Astrocyte of the cerebellum (primary cell): ENCODE measurements around the gene GPHN.

ENCODE experiments used
- DNase-seq: peaks from one replicate; pipeline ENCODE4 v3.0.0-alpha.2; 2011; ENCODE audit warnings: low read depth
- H3K4me3 ChIP-seq: 2 replicates; pipeline ENCODE4 v1.5.1; 2011; ENCODE audit warnings: mild to moderate bottlenecking, low read depth, low read length, moderate library complexity
- in situ Hi-C: cut with HindIII; loops from 2 replicates; pipeline ENCODE4 v1.10.0; 2017; ENCODE audit warnings: low sequenced_read_pairs
- TF ChIP-seq, protein P1 (sequence below): IDR thresholded peaks from 2 replicates; pipeline ENCODE4 v1.5.1; 2012; ENCODE audit warnings: low read length, low read depth, moderate library complexity, mild to moderate bottlenecking; ENCODE audit errors: missing control alignments

The GPHN gene

DNA sequence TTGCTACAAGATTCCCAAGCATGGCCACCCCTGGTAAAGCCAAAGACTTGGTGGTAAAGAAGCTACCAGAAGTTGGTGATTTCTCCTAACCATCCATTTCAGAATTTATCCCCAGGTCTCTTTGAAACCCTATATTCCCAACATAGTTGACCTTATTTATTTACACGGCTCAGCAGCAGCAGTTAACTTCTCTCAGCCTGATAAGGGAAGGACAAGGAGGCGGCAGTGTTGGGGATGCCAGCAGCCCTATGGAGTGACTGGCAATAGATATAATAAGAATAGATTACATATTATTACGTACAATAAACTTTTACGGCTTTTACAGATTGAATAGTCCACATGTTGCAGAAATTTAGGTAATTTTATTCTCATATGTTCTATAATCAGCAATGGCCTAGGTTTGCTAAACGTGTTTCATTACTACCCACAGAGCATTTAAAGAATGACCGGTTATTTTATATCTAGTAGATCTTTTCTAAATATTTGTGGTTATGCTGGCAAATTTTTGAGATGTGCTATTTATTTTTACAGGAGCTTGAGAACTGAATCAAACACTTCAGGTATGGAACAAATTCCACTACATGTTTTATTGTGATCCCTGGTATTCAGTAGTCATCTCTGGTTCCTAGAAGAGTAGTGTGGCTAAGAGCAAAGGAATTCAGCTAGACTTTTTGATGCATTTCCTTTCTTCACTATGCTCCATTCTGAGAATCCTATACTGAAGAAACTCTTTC lies 713.5 kb downstream of the GPHN start:
- DNase-seq: peak; percentile 66
- no peak overlapping the region for H3K4me3 ChIP-seq
- in situ Hi-C loops: no loop called here
- TF ChIP-seq, protein P1, sequence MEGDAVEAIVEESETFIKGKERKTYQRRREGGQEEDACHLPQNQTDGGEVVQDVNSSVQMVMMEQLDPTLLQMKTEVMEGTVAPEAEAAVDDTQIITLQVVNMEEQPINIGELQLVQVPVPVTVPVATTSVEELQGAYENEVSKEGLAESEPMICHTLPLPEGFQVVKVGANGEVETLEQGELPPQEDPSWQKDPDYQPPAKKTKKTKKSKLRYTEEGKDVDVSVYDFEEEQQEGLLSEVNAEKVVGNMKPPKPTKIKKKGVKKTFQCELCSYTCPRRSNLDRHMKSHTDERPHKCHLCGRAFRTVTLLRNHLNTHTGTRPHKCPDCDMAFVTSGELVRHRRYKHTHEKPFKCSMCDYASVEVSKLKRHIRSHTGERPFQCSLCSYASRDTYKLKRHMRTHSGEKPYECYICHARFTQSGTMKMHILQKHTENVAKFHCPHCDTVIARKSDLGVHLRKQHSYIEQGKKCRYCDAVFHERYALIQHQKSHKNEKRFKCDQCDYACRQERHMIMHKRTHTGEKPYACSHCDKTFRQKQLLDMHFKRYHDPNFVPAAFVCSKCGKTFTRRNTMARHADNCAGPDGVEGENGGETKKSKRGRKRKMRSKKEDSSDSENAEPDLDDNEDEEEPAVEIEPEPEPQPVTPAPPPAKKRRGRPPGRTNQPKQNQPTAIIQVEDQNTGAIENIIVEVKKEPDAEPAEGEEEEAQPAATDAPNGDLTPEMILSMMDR: no peak

DNA sequence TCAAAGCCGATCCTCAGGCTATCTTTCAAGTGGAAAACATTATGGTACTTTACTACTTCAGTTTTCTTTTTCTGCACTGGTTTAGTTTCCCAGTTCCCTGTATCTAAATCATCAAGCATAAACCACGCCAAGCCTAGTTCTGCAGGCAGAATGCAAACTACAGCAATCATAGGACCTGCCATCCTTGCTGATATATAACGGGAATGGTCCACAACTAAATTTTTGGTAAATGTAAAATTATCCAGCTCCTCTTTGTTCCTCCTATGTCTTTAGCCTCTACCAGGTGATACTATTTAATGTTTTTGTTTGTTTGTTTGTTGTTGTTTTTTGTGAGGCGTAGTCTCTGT lies 714.0 kb downstream of the GPHN start:
- DNase-seq: no peak
- in situ Hi-C loops: no loop called here
- H3K4me3 ChIP-seq: no peak overlapping the region
- TF ChIP-seq, protein P1: no peak

DNA sequence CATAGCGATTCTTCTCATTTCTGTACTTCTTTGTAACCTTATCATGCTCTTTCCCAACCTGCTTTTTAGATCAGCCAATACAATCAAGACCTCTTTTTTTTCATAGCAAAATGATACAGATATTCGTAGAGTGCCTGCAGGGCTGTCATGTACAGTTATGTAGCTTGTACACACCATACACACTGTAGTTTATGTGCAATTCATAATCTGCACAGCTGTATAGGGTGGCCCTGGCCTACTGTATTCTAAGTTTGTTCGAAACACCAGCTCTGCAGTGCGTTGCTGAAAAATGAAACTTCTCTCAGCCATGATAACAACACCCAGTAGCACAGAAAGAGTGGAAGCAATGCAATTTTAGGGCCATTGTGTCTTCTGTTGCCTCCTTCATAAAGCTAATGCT lies 717.6 kb downstream of the GPHN start:
- DNase-seq: no peak
- TF ChIP-seq, protein P1: no peak
- no peak overlapping the region for H3K4me3 ChIP-seq
- in situ Hi-C loops: no loop called here

DNA sequence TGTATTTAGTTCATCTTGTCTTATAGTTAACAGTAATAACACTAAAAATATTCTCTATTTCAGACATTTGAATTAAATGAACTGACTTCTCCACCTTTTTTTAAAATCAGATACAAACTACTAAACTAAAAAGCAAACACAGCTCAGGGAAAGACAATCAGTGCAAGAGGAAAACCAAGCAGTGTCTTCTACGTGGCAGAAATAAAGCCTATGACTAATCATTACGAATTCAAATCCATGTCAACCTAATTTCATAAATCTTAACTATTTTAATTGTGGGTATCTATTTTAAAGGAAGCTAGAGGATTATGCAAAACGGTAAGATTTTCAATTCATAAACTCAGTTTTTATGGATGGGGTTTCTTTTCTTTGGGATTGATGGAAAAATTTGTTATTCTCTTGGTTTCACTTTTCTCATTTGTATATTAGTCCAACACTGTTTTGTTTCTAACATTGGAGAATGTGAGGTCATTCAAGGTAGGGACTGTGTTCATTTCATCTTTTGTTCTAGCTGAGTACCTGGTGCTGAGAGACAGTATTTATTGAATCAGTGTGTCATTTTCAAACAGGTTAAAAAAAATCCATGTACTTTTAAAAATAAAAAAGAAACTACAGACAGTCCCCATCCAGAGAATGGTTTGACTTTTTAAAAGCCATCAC lies 720.5 kb downstream of the GPHN start:
- in situ Hi-C loops: no loop called here
- TF ChIP-seq, protein P1: no peak
- DNase-seq: no peak
- no peak overlapping the region for H3K4me3 ChIP-seq
